H9 (cell line): ENCODE data around the gene SAMMSON. TPM values are rescaled to one million over a fixed set of nuclear protein-coding genes. Genes with fewer than 3 reads are reported as not detected.

Experiments used
- DNase-seq: peaks from one replicate; pipeline ENCODE4 v3.0.0-alpha.2; 2017
- H2AFZ ChIP-seq: one replicate; pipeline ENCODE4 v1.6.1; 2013; ENCODE audit warnings: mild to moderate bottlenecking, low read length, control low read depth, moderate library complexity
- H2AK5ac ChIP-seq: 2 replicates; pipeline ENCODE4 v1.6.1; 2013; ENCODE audit warnings: low read length, control low read depth, mixed read lengths; ENCODE audit not compliant: insufficient read length
- H2BK120ac ChIP-seq: one replicate; pipeline ENCODE4 v1.6.1; 2013; ENCODE audit warnings: low read depth, mild to moderate bottlenecking, low read length, control low read depth, inconsistent platforms; ENCODE audit not compliant: poor library complexity, severe bottlenecking
- H2BK12ac ChIP-seq: 2 replicates; pipeline ENCODE4 v1.6.1; 2013; ENCODE audit warnings: low read length, control low read depth, mixed read lengths, low read depth; ENCODE audit not compliant: insufficient read length
- H2BK15ac ChIP-seq: 2 replicates; pipeline ENCODE4 v1.6.1; 2013; ENCODE audit warnings: low read depth, low read length, control low read depth
- H2BK20ac ChIP-seq: one replicate; pipeline ENCODE4 v1.6.1; 2013; ENCODE audit warnings: low read depth, mild to moderate bottlenecking, low read length, control low read depth, inconsistent platforms; ENCODE audit not compliant: poor library complexity, severe bottlenecking
- H2BK5ac ChIP-seq: 2 replicates; pipeline ENCODE4 v1.6.1; 2013; ENCODE audit warnings: low read length, control low read depth, mixed read lengths; ENCODE audit not compliant: insufficient read length
- H3K14ac ChIP-seq: 2 replicates; pipeline ENCODE4 v1.6.1; 2013; ENCODE audit warnings: low read length, control low read depth; ENCODE audit not compliant: insufficient read depth
- H3K18ac ChIP-seq: 2 replicates; pipeline ENCODE4 v1.6.1; 2013; ENCODE audit warnings: low read depth, mild to moderate bottlenecking, mixed read lengths, low read length, control low read depth; ENCODE audit not compliant: insufficient read length
- H3K23ac ChIP-seq: 2 replicates; pipeline ENCODE4 v1.6.1; 2013; ENCODE audit warnings: low read length, control low read depth, mixed read lengths, low read depth; ENCODE audit not compliant: insufficient read length
- H3K23me2 ChIP-seq: 2 replicates; pipeline ENCODE4 v1.6.1; 2013; ENCODE audit warnings: low read depth, mild to moderate bottlenecking, mixed read lengths, low read length, control low read depth; ENCODE audit not compliant: insufficient read length, poor library complexity, severe bottlenecking
- H3K27ac ChIP-seq: 2 replicates; pipeline ENCODE4 v1.5.1; 2013; ENCODE audit warnings: low read length, control low read depth, mixed read lengths, low read depth; ENCODE audit not compliant: insufficient read length
- H3K27me3 ChIP-seq: 2 replicates; pipeline ENCODE4 v1.6.1; 2013; ENCODE audit warnings: low read length, control low read depth, inconsistent platforms; ENCODE audit not compliant: insufficient read depth
- H3K4ac ChIP-seq: 2 replicates; pipeline ENCODE4 v1.6.1; 2013; ENCODE audit warnings: low read depth, mild to moderate bottlenecking, control low read depth, inconsistent platforms, low read length, moderate library complexity
- H3K4me1 ChIP-seq: 2 replicates; pipeline ENCODE4 v1.6.1; 2013; ENCODE audit warnings: low read length, control low read depth, inconsistent platforms; ENCODE audit not compliant: insufficient read depth
- H3K4me2 ChIP-seq: 2 replicates; pipeline ENCODE4 v1.6.1; 2013; ENCODE audit warnings: low read length, control low read depth, mixed read lengths; ENCODE audit not compliant: insufficient read length, insufficient read depth
- H3K56ac ChIP-seq: 2 replicates; pipeline ENCODE4 v1.6.1; 2013; ENCODE audit warnings: low read depth, mild to moderate bottlenecking, mixed read lengths, low read length, control low read depth; ENCODE audit not compliant: insufficient read length
- H3K79me1 ChIP-seq: 2 replicates; pipeline ENCODE4 v1.6.1; 2013; ENCODE audit warnings: low read depth, mild to moderate bottlenecking, moderate library complexity, low read length, control low read depth, inconsistent platforms; ENCODE audit not compliant: insufficient read depth, poor library complexity, severe bottlenecking
- H3K79me2 ChIP-seq: 2 replicates; pipeline ENCODE4 v1.6.1; 2013; ENCODE audit warnings: low read length, control low read depth, inconsistent platforms; ENCODE audit not compliant: insufficient read depth
- H3K9ac ChIP-seq: 2 replicates; pipeline ENCODE4 v1.6.1; 2013; ENCODE audit warnings: low read length, control low read depth, mixed read lengths; ENCODE audit not compliant: insufficient read length; ENCODE audit errors: extremely low read depth
- H3K9me3 ChIP-seq: one replicate; pipeline ENCODE4 v1.6.1; 2013; ENCODE audit warnings: low read depth, low read length, inconsistent platforms; ENCODE audit not compliant: control insufficient read depth
- H3T11ph ChIP-seq: one replicate; pipeline ENCODE4 v1.6.1; 2013; ENCODE audit warnings: mild to moderate bottlenecking, low read length, control low read depth, inconsistent platforms
- H4K20me1 ChIP-seq: one replicate; pipeline ENCODE4 v1.6.1; 2013; ENCODE audit not compliant: control insufficient read depth, insufficient read length, insufficient read depth
- H4K5ac ChIP-seq: 2 replicates; pipeline ENCODE4 v1.6.1; 2013; ENCODE audit warnings: low read depth, mild to moderate bottlenecking, mixed read lengths, low read length, control low read depth; ENCODE audit not compliant: insufficient read length
- H4K8ac ChIP-seq: replicated peaks from 2 replicates; pipeline ENCODE4 v1.6.1; 2013; ENCODE audit warnings: low read length, control low read depth, mixed read lengths, low read depth; ENCODE audit not compliant: insufficient read length
- H4K91ac ChIP-seq: 2 replicates; pipeline ENCODE4 v1.6.1; 2013; ENCODE audit warnings: low read depth, mild to moderate bottlenecking, moderate library complexity, mixed read lengths, low read length, control low read depth; ENCODE audit not compliant: insufficient read length
- H3K27ac Mint-ChIP-seq, 3 experiments: 2 replicates in 2 of 3; 3 replicates in 1 of 3; pipeline ENCODE4 v1.8.0; 2020 to 2021; ENCODE audit warnings: mixed read lengths in 3 of 3, mild to moderate bottlenecking in 1 of 3, moderate library complexity in 1 of 3
- H3K27me3 Mint-ChIP-seq: 2 replicates; pipeline ENCODE4 v1.8.0; 2021; ENCODE audit warnings: low read depth, mild to moderate bottlenecking, moderate library complexity, mixed read lengths
- H3K36me3 Mint-ChIP-seq, 3 experiments: 2 replicates in 2 of 3; 3 replicates in 1 of 3; pipeline ENCODE4 v1.8.0; 2020 to 2021; ENCODE audit warnings: low read depth in 3 of 3, mixed read lengths in 3 of 3; ENCODE audit not compliant: insufficient read depth in 1 of 3
- H3K4me1 Mint-ChIP-seq, 2 experiments: 2 replicates each; pipeline ENCODE4 v1.8.0; 2020; ENCODE audit warnings: mixed read lengths in 2 of 2
- H3K4me3 Mint-ChIP-seq, 2 experiments: 2 replicates in 1 of 2; 3 replicates in 1 of 2; pipeline ENCODE4 v1.8.0; 2020 to 2021; ENCODE audit warnings: mild to moderate bottlenecking in 2 of 2, mixed read lengths in 2 of 2, moderate library complexity in 1 of 2
- H3K9me3 Mint-ChIP-seq, 2 experiments: 2 replicates in 1 of 2; 3 replicates in 1 of 2; pipeline ENCODE4 v1.8.0; 2020; ENCODE audit warnings: mild to moderate bottlenecking in 2 of 2, mixed read lengths in 2 of 2, moderate library complexity in 1 of 2
- WGBS: extraction: QIAGEN DNeasy Blood & Tissue Kit; methylation state at CpG from one replicate; pipeline ENCODE4 v1.1.7; 2013; ENCODE audit warnings: missing lambda C conversion rate, low lambda C conversion rate, mixed read lengths; ENCODE audit not compliant: insufficient read length; ENCODE audit errors: extremely low coverage; 5-methylcytosine and 5-hydroxymethylcytosine counted together
- total RNA-seq: library from RNA; stranded (reverse); gene quantifications from 2 replicates; pipeline ENCODE4 v1.2.1, GENCODE V29; 2021
- TF ChIP-seq, protein P1 (sequence below): fragments of 200-600 bp; sonication (generic); conservative IDR thresholded peaks from 3 replicates; pipeline ENCODE4 v1.8.0; 2021; ENCODE audit warnings: antibody characterized with exemption, mild to moderate bottlenecking

The SAMMSON gene
- total RNA-seq, 1 experiment from 2014 or later: not detected

DNA sequence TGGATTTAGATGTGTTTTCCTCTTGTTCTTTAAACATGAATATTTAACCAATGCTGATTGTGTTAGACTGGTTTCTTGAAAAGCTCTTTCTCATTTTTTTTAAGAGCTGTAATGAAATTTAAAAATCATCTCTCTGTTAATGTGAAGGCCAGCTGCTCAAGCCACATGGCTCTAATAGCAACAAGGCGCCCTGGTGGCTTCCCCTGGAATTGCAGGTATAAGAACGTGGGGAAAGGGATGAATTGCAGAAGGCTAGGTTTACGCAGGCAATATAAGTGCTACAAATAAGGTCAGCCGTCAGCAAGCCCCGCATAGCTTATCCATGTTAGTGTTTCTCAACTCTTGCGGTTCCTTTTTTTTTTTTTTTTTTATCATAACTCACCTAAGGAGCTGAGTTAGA lies 108.5 kb downstream of the SAMMSON start:
- no peak overlapping the region for H3T11ph ChIP-seq
- no peaks in the 10 kb centered on the region for H3K9me3 ChIP-seq
- H3K23me2 ChIP-seq: no peaks in the 10 kb centered on the region
- no peak overlapping the region for H2BK5ac ChIP-seq
- H3K9me3 Mint-ChIP-seq: no peaks in the 10 kb centered on the region
- no peak overlapping the region for H3K23ac ChIP-seq
- no peak overlapping the region for H3K56ac ChIP-seq
- TF ChIP-seq, protein P1, sequence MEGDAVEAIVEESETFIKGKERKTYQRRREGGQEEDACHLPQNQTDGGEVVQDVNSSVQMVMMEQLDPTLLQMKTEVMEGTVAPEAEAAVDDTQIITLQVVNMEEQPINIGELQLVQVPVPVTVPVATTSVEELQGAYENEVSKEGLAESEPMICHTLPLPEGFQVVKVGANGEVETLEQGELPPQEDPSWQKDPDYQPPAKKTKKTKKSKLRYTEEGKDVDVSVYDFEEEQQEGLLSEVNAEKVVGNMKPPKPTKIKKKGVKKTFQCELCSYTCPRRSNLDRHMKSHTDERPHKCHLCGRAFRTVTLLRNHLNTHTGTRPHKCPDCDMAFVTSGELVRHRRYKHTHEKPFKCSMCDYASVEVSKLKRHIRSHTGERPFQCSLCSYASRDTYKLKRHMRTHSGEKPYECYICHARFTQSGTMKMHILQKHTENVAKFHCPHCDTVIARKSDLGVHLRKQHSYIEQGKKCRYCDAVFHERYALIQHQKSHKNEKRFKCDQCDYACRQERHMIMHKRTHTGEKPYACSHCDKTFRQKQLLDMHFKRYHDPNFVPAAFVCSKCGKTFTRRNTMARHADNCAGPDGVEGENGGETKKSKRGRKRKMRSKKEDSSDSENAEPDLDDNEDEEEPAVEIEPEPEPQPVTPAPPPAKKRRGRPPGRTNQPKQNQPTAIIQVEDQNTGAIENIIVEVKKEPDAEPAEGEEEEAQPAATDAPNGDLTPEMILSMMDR: peak; percentile 81
- no peak overlapping the region for H3K27ac Mint-ChIP-seq
- no peaks in the 10 kb centered on the region for H3K79me1 ChIP-seq
- WGBS: no CpG with 5 or more reads among the region's 6 CpGs
- no peak overlapping the region for H4K8ac ChIP-seq
- no peak overlapping the region for H2BK20ac ChIP-seq
- no peak overlapping the region for H3K4ac ChIP-seq
- no peak overlapping the region for H3K4me2 ChIP-seq
- no peak overlapping the region for H3K27ac ChIP-seq
- H3K9ac ChIP-seq: no peak overlapping the region
- no peaks in the 10 kb centered on the region for H3K27me3 ChIP-seq
- H2BK120ac ChIP-seq: no peak overlapping the region
- H4K20me1 ChIP-seq: no peaks in the 10 kb centered on the region
- no peaks in the 10 kb centered on the region for H3K4me1 ChIP-seq
- H3K27me3 Mint-ChIP-seq: no peaks in the 10 kb centered on the region
- H3K18ac ChIP-seq: no peak overlapping the region
- no peak overlapping the region for H2BK15ac ChIP-seq
- H4K91ac ChIP-seq: no peak overlapping the region
- no peaks in the 10 kb centered on the region for H3K36me3 Mint-ChIP-seq
- H3K79me2 ChIP-seq: no peaks in the 10 kb centered on the region
- H3K14ac ChIP-seq: no peak overlapping the region
- H2BK12ac ChIP-seq: no peak overlapping the region
- DNase-seq: peak; percentile 71
- H3K4me1 Mint-ChIP-seq: peaks cover 2 to 7% of the 10 kb centered on the region in 2 experiments; a peak in 3 of 4 replicates
- no peak overlapping the region for H4K5ac ChIP-seq
- no peak overlapping the region for H3K4me3 Mint-ChIP-seq
- no peak overlapping the region for H2AFZ ChIP-seq
- no peak overlapping the region for H2AK5ac ChIP-seq
